Peyer's patch (tissue), 4 donors: ENCODE data around the gene SLC4A2. TPM values are rescaled to one million over a fixed set of nuclear protein-coding genes. Genes with fewer than 3 reads are reported as not detected.

Experiments
- DNase-seq, 3 donors: peaks; one replicate each; pipeline ENCODE4 v3.0.0-alpha.2; 2017 to 2019
- H3K27ac ChIP-seq, 4 donors: fragments of 200-600 bp; sonication (generic); one replicate each; pipeline ENCODE4 v1.5.1; 2016 to 2019
- H3K27me3 ChIP-seq, 2 donors: fragments of 200-600 bp; sonication (generic); one replicate each; pipeline ENCODE4 v1.5.1; 2019
- H3K36me3 ChIP-seq, 3 donors: fragments of 200-600 bp; sonication (generic); one replicate each; pipeline ENCODE4 v1.5.1; 2016 to 2019
- H3K4me1 ChIP-seq, 4 donors: fragments of 200-600 bp; sonication (generic); one replicate each; pipeline ENCODE4 v1.5.1; 2016 to 2019
- H3K4me3 ChIP-seq, 4 donors: fragments of 200-600 bp; sonication (generic); 1 replicate in 3 of 4; 2 replicates in 1 of 4; pipeline ENCODE4 v1.5.1; 2016 to 2019; ENCODE audit warnings: mild to moderate bottlenecking in 1 of 4
- H3K9me3 ChIP-seq, 4 donors: fragments of 200-600 bp; sonication (generic); one replicate each; pipeline ENCODE4 v1.5.1; 2016 to 2019; ENCODE audit warnings: mild to moderate bottlenecking in 1 of 4
- POLR2A ChIP-seq, 2 donors: fragments of 450-650 bp; IDR thresholded peaks; one replicate each; pipeline ENCODE4 v1.5.1; 2017; ENCODE audit warnings: antibody characterized with exemption in 2 of 2, mild to moderate bottlenecking in 2 of 2, moderate library complexity in 2 of 2
- total RNA-seq, 4 donors: library from RNA; depleted of rRNA; stranded (reverse); fragments of >200 nt; gene quantifications; one replicate each; pipeline ENCODE4 v1.1.0, GENCODE V29; 2016
- TF ChIP-seq, protein P1 (sequence below), 6 experiments: fragments of 450-650 bp in 4 of 6; fragments of 200-600 bp in 2 of 6; sonication (generic) in 1 of 6; IDR thresholded peaks; one replicate each; pipeline ENCODE4 v1.5.1; 2017 to 2019; ENCODE audit warnings: antibody characterized with exemption in 6 of 6, mild to moderate bottlenecking in 3 of 6, moderate library complexity in 1 of 6

Gene SLC4A2
- total RNA-seq, 4 donors from 2014 or later, result 101 to 143 (median 121) TPM

DNA sequence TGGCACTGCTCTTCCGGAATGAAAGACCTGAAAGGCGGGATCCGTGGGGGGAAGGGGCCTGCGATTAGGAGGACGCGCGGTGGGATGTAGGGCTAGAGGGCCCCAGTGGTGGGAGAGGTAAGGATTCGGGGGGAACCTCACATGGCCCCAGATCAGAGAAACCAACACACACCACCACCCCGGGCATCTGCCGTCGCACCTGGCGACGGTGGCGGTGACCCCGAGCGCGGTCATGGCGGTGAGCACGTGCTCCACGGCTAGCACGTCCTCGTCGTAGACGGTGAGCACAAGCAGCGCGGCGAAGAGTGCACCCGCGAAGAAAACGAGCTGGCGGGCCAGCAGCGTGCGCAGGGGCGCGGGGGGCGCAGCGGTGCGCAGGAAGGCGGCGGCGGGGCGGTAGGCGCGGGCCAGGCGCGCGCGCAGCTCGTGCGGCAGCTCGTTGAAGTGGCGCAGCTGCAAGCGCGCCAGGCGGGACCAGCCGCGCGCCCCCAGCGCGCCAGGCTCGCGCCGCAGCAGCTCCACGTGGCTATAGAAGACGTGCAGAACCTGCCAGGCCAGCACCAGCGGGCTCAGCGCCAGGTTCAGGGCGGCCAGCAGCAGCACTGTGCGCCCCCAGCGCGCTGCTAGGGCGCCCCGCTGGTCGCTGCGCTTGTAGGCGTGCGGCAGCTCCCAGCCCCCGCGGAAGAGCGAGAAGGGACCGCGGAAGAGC, 40.8 kb upstream of the SLC4A2 start:
- no peak for DNase-seq
- H3K4me3 ChIP-seq, result peak overlapping the region; percentile 10 to 43 (median 38)

DNA sequence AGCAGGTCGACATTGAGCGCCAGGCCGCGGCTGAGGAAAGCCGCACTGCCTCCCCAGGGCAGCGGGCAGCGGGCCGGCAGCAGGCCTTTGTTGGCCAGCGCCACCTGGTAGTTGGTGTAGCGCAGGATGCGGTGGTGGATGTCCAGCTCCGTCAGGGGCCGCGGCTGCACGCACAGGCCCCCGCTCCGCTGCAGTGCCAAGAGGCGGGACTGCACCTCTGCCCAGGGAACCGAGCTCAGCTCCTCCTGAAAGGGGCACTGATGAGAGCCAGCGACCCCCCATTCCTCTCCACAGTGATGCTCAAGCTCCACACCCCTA, 40.3 kb upstream of the SLC4A2 start:
- Histone ChIP-seq H3K9me3 (no peaks in the 10 kb centered on the region), H3K27me3 (no peaks in the 10 kb centered on the region), H3K36me3 (no peaks in the 10 kb centered on the region), H3K4me3 (peak overlapping the region in 3 of 4 donors; percentile 36 to 43 (median 41)), H3K27ac (no peak overlapping the region), H3K4me1 (peaks cover 6 to 21% (median 15%) of the 10 kb centered on the region in 4 donors)
- no peak for DNase-seq
- TF ChIP-seq, protein P1, sequence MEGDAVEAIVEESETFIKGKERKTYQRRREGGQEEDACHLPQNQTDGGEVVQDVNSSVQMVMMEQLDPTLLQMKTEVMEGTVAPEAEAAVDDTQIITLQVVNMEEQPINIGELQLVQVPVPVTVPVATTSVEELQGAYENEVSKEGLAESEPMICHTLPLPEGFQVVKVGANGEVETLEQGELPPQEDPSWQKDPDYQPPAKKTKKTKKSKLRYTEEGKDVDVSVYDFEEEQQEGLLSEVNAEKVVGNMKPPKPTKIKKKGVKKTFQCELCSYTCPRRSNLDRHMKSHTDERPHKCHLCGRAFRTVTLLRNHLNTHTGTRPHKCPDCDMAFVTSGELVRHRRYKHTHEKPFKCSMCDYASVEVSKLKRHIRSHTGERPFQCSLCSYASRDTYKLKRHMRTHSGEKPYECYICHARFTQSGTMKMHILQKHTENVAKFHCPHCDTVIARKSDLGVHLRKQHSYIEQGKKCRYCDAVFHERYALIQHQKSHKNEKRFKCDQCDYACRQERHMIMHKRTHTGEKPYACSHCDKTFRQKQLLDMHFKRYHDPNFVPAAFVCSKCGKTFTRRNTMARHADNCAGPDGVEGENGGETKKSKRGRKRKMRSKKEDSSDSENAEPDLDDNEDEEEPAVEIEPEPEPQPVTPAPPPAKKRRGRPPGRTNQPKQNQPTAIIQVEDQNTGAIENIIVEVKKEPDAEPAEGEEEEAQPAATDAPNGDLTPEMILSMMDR (IDR thresholded peaks at IDR 0.05), result no peak
- no peak for TF ChIP-seq POLR2A (IDR thresholded peaks at IDR 0.05)

More for the DNA sequence above, 40.8 kb upstream of the SLC4A2 start:
- H3K9me3 ChIP-seq, result no peaks in the 10 kb centered on the region
- peaks cover 6 to 27% (median 15%) of the 10 kb centered on the region in 4 donors for H3K4me1 ChIP-seq
- H3K36me3 ChIP-seq, result no peaks in the 10 kb centered on the region
- peak overlapping the region in 1 of 4 donors; percentile 3 for H3K27ac ChIP-seq
- no peaks in the 10 kb centered on the region for H3K27me3 ChIP-seq
- no peak for TF ChIP-seq POLR2A (IDR thresholded peaks at IDR 0.05)
- TF ChIP-seq, protein P1 (IDR thresholded peaks at IDR 0.05), result no peak

DNA sequence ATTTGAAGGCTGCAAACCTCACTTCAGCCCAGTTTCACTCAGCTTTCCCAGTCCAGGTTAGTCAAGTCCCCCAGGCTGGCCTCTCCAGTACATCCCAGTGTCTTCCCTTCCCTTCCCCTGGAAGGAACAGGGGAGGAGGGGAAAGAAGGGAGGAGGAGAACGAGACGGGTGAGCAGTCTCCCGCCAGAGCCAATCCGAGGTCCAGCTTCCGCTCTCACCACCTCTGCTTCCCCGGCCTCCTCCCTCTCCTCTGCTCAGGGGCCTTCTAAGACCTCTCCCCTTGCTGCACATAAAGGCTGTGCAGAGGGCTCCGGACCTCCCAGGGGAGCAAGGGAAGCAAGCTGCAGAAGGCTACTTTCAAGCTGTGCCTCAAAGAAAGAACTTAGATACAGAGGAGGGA, 39.2 kb upstream of the SLC4A2 start:
- Histone ChIP-seq H3K36me3 (no peaks in the 10 kb centered on the region), H3K27me3 (no peaks in the 10 kb centered on the region), H3K9me3 (no peaks in the 10 kb centered on the region), H3K4me1 (peaks cover 6 to 18% (median 15%) of the 10 kb centered on the region in 4 donors), H3K4me3 (no peak overlapping the region), H3K27ac (no peak overlapping the region)
- TF ChIP-seq POLR2A (IDR thresholded peaks at IDR 0.05), result no peak
- TF ChIP-seq, protein P1 (IDR thresholded peaks at IDR 0.05), result no peak
- DNase-seq, result no peak

DNA sequence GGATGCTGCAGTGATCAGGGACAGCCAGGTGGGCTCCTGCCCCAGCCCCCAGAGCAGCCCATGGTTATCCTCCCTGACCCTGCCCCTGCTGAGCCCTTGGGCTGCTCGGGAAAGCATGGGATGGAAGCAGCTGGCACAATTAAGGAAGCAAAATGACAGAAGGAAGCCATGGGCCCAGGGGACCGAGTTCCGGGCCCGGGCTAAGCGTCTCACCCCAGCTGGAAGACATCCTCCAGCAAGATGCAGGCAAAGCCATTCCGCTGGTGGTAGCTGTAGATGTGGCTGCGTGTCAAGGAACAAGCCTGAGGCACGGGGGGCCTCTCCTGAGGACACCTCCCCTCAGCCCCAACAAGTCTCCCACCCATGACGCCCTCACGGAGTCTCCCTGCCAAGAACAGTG, 36.2 kb upstream of the SLC4A2 start:
- Histone ChIP-seq H3K27me3 (no peaks in the 10 kb centered on the region), H3K36me3 (no peaks in the 10 kb centered on the region), H3K4me1 (peaks cover 0 to 17% (median 10%) of the 10 kb centered on the region in 4 donors), H3K4me3 (no peak overlapping the region), H3K27ac (no peak overlapping the region), H3K9me3 (no peaks in the 10 kb centered on the region)
- no peak for DNase-seq
- no peak for TF ChIP-seq POLR2A (IDR thresholded peaks at IDR 0.05)
- TF ChIP-seq, protein P1 (IDR thresholded peaks at IDR 0.05), result no peak

DNA sequence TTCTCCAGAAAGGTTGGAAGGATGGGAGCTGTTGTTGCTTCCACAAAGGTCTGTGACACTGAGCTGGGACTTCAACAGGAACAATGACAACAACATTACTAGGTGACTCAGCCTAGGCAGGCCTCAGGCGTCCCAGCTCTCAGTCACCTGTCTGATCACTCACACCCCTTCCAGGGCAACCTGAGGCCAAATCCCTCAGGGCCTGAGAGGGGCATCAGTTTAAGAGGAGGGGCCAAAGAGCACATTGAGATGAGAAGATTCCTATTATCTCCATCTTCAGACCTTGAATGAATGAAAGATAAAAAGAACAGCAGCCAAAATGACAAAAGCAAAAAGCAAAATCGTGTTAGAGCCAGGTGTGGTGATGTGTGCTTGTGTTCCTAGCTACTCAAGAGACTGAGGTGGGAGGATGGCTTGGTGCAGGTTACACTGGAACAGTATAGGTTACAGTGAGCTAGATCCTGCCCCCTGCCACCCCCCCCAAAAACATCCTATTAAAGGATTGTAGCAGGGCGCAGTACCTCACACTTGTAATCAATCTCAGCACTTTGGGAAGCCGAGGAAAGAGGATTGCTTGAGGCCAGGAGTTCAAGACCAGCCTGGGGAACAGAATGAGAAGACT, 34.8 kb upstream of the SLC4A2 start, which contains the start of gene ATG9B:
Gene ATG9B (minus strand): TSS at position 60 of the 622 bp plus-strand sequence. CDS start 71 bp downstream, outside the sequence.
- Histone ChIP-seq H3K27me3 (no peaks in the 10 kb centered on the region), H3K9me3 (no peaks in the 10 kb centered on the region), H3K4me3 (no peak within 1 kb of the TSS), H3K4me1 (peaks cover 0 to 10% (median 3%) of the 10 kb centered on the region in 4 donors), H3K36me3 (no peaks in the 10 kb centered on the region), H3K27ac (no peak within 1 kb of the TSS)
- no peak for TF ChIP-seq POLR2A (IDR thresholded peaks at IDR 0.05)
- TF ChIP-seq, protein P1 (IDR thresholded peaks at IDR 0.05), result no peak
- no peak for DNase-seq
